ENCODE results near the gene EVX2.

Gene EVX2

DNA sequence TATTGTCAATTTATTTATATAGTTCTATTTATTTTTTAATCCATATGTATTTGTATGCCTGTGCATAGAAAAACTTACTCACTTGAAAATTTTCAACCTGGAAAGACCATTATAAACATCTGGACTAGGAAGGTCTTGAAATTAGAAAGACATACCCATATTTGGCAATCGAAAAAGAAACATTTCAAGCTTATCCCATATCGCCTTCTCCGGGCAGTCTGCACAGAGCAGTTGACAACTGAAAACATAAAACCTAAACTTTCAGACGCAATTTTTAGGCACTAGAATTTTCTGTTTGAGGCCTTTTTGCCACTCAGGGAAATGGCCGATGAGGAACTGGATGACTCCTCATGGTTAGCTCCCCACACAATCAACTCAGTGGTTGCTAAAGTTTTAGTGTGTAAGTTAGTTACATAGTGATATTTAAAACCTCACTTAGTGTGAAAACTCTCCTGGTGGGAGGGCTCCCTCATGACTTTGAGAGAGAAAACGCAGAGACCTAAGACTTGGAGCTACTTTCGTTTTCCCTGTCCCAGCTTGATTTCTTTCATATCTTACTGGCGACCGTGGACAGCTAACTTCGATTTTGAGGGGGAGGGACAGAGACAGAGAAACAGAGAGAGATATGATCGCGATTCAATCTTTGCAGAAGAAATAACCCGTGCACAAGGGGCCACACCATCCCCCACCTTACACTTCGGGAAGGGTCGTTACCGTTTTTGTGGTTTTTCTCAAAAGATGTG lies 12.7 kb upstream of the EVX2 start:
- no peak for DNase-seq (ENCODE audit: low read depth in 2 of 2, low spot score in 1 of 2)

DNA sequence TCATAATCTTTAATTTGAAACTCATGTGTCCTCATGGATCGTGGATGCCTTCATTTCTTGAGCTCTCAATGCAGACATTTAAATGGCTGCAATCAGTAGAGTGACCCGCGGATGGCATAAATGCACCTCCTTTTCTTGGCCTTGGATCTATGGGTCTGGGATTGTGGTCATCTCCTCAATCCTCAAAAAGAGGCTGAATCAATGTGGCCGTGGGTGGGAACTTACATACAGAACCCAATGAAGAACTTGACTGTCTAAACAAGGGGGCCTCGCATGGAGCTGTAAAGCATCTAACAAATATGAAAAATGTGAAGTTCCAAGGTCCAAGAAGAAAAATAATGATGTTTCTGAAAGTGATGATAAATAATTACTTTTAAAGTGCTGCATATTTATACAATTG lies 11.7 kb upstream of the EVX2 start:
- no peak for DNase-seq (ENCODE audit: low read depth in 2 of 2, low spot score in 1 of 2)

DNA sequence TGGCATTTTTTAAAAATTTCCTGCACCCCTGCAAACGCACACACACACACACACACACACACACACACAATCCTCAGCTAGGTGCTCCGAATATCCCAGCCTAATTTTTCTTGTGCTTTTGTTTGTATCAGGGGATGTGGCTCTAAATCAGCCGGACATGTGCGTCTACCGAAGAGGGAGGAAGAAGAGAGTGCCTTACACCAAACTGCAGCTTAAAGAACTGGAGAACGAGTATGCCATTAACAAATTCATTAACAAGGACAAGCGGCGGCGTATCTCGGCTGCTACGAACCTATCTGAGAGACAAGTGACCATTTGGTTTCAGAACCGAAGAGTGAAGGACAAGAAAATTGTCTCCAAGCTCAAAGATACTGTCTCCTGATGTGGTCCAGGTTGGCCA lies 10.6 kb upstream of the EVX2 start:
- no peak for DNase-seq (ENCODE audit: low read depth in 2 of 2, low spot score in 1 of 2)

DNA sequence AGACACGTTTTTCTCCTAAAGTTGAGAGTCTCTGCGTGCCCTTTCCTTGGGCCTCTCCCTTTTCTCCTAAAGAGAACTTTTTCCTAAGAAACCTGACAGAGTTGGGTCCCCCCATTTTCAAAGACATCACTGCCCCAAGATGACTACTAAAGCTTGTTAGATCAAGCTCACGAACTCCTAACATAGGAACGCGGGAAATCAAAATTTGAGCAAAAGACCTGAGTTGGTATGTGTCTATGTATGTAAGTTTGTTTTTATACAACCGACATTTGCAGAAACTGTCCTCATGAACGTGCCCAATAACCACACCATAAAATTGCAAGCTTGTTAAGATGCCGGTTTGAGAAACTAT lies 10.1 kb upstream of the EVX2 start:
- DNase-seq (ENCODE audit: low read depth in 2 of 2, low spot score in 1 of 2), result no peak

DNA sequence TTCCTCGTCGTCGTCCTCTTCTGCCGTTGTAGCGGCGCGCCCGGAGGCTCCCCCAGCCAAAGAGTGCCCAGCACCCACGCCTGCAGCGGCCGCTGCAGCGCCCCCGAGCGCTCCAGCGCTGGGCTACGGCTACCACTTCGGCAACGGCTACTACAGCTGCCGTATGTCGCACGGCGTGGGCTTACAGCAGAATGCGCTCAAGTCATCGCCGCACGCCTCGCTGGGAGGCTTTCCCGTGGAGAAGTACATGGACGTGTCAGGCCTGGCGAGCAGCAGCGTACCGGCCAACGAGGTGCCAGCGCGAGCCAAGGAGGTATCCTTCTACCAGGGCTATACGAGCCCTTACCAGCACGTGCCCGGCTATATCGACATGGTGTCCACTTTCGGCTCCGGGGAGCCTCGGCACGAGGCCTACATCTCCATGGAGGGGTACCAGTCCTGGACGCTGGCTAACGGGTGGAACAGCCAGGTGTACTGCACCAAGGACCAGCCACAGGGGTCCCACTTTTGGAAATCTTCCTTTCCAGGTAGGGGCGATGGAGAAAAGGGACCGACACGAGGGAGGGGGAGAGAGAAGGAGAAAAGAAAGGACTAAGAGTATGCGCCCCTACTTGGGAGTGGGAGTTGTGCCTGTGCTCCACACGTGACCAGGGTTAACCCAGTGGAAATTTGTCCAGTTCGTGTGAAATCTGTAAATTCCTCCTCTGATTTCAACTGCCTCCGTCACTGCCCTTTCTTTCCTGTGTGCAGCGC lies 9.6 kb upstream of the EVX2 start:
- no peak for DNase-seq (ENCODE audit: low read depth in 2 of 2, low spot score in 1 of 2)

DNA sequence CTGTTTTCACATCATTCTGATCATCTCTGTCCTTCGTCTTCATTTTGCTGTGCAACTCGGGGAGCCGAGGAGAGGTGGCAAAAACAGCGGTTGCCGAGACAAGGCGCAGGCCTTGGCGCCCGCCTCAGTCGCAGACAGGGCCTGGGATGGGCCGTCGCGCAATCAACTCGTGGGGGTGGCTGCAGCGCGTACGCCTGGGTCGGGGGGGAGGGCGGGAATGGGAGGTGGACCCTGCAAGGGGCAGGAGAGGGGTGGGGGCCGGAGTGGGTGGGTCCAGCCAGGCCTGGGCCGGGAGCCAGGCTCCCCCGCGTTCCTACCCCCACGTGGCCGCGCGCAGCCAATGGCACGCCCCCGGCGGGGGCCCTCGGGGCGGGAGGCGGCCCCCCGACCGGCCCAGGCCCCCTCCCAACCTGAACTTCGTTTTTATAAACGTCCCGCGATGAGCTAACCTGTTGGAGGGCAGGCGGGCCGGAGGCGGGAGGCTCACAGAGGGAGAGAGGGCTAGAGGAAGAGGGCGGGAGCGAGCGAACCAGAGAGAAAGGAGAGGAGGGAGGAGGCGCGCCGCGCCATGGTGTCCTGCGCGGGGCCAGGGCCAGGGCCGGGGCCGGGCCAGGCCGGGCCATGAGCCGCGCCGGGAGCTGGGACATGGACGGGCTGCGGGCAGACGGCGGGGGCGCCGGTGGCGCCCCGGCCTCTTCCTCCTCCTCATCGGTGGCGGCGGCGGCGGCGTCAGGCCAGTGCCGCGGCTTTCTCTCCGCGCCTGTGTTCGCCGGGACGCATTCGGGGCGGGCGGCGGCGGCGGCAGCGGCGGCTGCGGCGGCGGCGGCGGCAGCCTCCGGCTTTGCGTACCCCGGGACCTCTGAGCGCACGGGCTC lies 8.7 kb upstream of the EVX2 start, which contains the start of gene HOXD13:
Gene HOXD13 (plus strand): TSS at position 452 of the 875 bp plus-strand sequence. CDS start 170 bp downstream, at position 622.
- no peak for DNase-seq (ENCODE audit: low read depth in 2 of 2, low spot score in 1 of 2)

DNA sequence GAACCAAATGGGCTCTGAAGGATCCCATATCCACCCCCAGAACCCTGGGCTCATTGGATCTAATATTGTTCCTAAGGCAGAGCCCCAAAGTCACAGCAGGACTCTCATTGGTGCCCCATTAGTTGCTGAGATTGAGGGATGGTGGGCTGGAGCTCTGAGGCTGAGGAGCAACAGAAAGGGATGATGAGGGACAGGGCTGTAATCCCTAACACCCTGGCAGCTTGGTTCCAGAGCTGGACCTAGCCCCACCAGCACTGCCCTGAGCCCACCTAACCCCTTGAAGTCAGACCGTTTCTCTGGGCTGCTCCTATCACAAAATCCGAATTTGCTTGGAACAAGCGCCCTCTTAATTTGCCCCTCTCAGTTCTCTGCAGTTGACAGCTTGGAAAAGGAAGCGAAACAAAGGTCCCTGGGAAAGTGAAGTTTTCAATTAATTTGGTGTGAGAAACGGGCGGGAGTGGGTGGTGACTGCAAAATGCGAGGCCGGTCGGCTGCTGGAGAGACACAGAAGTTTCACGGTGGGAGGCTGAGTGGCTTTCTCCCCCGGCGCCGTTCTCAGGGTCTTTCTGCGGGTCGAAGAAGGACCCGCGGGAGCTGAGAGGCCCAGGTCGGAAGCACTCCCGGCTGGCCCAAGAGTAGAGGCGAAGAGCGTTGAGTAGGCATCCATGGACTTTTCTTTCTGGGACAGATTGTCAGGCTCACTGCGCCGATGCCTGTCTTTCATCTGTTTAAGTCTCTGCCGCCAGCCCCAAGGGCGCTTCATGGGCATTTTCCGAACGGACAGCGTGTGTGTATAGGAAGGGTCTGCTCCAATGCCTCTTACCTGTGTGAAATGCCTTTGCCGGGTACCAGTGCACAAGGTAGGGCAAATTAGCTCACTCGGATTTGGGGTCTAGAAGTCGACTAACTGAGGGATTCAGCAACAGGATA lies 7.8 kb upstream of the EVX2 start:
- DNase-seq (ENCODE audit: low read depth in 2 of 2, low spot score in 1 of 2), result no peak

DNA sequence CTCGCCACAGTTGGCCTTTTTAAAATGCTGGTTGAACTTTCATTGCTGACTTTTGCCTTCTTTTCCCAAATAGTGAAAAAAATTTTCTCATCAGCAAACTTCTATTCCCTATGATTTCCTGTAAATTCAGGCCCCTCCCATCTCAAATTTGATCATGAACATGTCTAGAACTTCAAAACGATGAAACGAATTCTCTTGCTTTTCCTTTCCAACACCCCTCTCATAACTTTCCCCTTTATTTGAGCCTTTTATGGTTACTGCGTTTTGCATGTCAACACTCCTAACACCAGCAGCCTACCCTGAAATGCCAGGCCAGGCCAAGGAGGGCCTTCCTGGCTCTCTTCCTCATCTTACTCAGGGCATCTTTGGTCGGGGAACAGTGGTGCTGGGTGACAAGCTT lies 7.1 kb upstream of the EVX2 start:
- no peak for DNase-seq (ENCODE audit: low read depth in 2 of 2, low spot score in 1 of 2)

DNA sequence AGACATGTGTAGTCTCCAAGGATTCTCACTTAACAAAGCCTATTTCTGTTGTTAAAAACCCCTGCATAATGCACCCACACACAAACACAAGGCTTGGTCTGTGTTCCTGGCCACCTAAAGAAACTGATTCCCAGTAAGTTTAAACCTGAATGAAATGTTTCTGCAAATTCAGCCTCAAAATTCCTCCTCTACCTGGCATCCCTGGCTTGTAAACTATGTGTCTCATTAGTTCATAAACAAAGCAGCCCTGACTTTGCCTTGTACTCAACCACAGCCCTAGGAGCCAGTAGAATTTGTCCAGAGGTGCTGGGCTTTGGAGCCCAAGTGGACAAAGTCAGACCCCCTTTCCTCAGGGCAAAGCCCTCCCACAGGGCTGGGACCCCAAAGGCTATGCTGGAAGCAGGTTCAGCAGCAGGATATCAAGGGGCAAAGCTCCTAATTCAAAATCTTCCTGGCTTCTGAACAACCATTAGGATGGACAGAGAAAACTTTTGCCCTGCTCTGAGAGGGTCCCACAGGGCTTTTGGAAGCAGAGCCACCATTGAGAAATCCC lies 6.2 kb upstream of the EVX2 start:
- DNase-seq (ENCODE audit: low read depth in 2 of 2, low spot score in 1 of 2), result no peak

DNA sequence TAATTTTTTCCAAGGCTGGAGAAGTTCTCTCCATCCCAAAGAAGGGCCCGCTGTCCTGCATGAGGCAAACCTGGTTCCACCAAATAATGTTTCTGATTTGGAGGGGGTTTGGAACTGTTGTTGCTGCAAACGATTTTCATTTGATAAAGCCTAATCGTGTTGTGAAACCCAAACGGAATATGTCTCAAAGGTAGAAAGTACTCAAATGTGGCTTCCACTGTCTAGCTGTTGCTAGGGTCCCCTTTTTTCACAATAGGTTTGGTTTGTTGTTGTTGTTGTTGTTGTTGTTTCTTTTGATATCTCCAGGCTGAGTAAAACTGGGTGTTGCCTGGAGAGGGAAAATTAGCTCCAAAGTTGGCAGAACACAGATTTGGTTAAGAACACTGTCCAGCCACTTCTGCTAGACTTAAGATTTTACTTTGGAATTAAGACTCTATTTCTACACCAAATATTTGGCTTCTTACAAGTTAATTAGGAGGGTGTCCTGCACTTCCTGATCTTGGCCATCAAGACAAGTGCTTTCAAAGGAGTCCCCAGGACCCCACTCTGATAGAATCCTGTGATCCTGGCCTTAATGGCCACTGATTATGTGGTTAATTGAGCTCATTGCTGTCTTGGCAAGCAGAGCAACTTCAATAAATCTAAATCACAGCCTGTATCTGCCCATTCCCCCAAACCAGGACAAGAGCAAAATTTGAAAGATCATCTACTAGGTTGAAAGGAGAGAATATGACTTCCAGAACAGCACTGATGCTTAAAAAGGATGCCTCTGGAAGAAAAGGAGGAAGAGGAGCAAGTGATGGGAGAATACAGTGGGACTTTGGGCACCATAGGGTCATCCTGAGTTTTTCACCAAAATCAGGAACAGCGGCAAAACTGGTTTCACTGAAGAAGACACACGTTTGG lies 5.4 kb upstream of the EVX2 start:
- no peak for DNase-seq (ENCODE audit: low read depth in 2 of 2, low spot score in 1 of 2)

DNA sequence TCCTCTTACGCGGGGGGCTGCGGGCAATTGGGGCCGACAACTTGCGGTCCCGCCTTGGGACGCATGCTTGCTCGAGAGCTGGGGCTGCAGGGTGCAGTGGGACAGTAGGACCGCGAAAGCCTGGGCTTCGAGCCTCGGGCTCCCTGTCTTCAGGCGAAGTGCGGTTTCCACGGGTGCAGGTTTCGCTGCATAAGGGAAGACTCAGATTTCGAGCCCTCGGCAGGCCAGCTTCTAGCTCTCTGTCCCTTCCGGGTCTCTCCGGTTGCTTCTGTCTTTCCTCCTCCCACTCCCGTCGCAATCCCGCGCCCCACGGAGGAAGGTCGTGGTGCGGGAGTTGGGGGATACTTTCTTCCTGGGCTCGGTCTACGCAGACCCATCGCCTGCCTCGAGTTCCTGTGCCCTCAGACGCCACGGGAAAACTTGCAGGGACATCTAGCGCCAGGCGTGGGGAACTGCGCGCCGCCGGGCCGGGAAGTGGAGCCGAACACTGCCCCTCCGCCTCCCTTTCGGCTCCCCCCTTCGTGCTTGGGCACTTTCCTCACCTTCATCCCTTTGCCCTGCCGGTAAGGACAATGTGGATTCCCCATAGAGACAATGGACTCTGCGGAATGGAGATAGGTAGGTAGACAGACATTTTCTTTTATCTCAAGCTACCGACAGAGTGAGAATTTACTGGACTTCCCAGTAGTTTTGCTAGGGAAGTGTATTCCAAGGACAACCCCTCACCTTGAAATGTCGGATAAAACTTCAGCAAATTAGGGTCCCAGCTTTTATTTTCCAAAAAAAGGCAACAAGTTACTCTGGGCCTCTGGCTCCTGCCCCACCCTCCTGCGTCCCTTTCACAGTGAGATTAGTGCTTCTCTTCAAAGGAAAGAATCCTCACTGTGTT lies 4.5 kb upstream of the EVX2 start:
- no peak for DNase-seq (ENCODE audit: low read depth in 2 of 2, low spot score in 1 of 2)

DNA sequence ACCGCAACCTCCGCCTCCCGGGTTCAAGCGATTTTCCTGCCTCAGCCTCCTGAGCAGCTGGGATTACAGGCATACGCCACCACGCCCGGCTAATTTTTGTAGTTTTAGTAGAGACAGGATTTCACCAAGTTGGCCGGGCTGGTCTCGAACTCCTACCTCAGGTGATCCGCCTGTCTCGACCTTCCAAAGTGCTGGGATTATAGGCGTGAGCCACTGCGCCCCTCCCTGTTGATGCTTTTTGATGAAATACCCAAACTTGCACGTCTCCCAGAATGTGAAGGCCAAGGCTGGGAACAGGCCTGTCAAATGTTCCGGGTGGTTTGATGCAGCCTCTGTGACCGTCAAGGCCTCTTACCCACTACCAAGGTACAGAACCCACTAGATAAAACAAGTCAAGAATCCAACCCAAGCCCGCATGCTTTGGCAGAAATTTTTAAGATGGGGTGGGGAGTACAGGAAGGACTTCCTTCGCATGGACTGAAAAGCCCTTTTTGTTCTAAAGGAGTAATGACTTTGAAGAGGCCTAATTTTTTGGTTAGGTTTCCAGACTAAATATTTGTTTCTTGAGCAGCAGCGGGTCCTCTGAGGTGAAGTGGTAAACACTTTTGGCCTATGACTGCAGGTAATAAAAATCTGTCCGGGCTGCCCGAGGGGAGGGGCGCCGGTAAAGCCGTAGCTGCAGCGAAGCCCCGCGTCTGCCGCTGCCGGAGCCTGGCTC lies 3.7 kb upstream of the EVX2 start:
- no peak for DNase-seq (ENCODE audit: low read depth in 2 of 2, low spot score in 1 of 2)

DNA sequence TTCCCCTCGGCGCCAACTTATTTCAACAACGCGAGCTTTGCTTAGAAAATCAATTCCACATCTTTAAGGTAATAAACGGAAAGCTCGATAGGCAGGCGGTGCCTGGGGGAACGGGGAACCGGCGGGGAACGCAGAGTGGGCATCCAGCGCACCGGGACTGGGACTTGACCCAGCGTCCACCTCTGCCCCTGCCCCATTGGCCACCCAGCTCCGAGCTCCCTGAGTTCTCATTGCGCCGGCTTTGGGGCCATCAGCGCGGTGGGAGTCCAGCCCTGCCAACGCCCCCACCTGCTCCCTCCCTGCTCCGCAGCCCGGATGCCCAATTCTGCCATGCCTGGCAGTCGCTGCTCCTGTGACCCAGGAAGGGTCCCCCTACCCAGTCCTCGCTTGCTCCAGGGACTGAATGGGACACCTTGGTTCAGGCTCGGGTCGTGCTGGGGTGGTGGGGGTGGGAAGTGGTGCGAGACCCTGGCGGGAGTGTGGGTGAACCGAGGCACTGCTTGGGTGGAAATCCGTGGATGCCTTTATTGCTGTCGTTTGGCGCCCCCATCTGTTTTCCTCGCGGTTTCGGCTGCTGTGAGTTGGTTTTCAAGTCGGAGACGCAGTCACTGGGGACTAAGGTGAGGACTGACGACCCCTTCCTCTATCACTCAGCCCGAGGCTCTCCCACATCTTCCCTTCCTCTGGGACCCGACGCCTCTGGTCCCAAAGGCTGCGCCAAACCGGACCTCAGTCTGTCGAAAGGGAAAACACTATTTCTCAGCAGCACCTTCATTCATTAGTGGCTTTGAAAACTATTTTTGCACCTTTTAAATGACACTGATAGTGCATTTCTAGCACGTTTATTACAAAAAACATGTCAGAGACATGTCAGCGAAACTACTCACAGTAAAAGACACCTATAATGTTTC lies 2.4 kb upstream of the EVX2 start:
- no peak for DNase-seq (ENCODE audit: low read depth in 2 of 2, low spot score in 1 of 2)

DNA sequence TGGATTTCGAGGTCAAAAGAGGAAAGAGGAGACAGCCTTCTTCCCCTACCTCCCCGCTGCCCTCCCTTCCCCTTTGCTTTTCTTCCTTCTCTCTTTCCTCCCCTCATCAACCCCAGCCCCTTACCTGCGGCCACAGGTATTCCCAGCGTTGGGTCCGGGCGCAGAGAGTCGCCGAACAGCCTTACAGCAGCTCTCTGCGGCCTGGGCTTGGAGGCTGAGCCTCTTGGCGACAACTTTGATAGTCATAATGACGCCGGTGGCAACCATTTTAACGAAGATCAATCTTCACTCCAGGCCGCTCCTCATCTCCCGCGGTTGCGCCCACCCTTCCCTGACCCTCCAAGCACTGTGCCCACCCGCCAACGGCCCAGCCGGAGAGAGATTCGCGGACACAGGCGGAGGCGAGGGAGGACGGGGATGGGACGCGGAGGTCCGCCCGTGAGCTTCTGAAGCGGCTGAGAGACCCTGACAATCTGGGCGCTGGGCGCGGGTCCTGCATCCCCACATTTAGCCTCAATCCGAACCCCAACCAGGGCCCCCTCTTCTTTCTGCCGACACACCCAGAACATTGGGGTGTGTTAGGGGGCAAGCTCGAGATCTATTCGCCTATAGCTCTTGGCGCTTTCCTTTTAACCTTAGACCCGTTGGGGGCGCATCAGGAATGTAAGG lies 1.5 kb upstream of the EVX2 start:
- DNase-seq (ENCODE audit: low read depth in 2 of 2, low spot score in 1 of 2), result no peak

DNA sequence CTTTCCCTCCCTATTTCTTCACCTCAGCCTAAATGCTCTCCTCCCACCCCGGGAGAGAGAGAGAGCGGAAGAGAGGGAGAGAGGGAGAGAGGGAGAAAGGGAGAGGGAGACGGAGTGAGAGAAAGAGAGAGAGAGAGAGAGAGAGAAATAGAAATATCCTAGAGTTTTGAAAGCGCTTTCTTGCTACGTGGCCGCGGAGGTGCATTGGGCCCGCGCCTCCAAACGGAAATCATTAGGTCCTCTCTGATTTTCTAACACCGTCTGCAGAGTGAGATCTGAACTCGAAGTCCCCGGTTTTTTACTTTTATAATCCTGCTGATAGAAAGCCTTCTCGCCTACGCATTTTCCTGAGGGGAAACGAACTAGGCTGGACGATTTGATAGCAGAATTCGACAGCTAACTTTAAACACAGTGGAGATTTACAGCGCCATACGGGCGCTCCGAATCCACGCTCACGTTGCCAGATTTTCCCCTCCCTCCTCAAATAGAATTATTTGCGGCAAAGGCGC lies 903 bp upstream of the EVX2 start:
- DNase-seq (ENCODE audit: low read depth in 2 of 2, low spot score in 1 of 2), result no peak

All from stimulated activated CD8-positive, alpha-beta memory T cell treated with anti-CD3 and anti-CD28 coated beads, Interleukin-4, amount 100 ng/mL, for 4 hours (primary cell).